Adrenal gland (tissue), 5 donors: ENCODE data around the gene COMMD1.

ENCODE experiments used
- CTCF ChIP-seq, 6 experiments: fragments of 450-650 bp in 4 of 6; fragments of 200-600 bp in 2 of 6; sonication (generic) in 1 of 6; IDR thresholded peaks; 1 replicate in 5 of 6; 2 replicates in 1 of 6; pipeline versions ENCODE4 v1.5.1 to v1.8.0; 2016 to 2021; ENCODE audit warnings: antibody characterized with exemption in 6 of 6, mild to moderate bottlenecking in 2 of 6, moderate library complexity in 1 of 6
- POLR2A ChIP-seq, 2 donors: fragments of 450-650 bp; IDR thresholded peaks; one replicate each; pipeline ENCODE4 v1.6.1; 2017; ENCODE audit warnings: antibody characterized with exemption in 2 of 2, mild to moderate bottlenecking in 2 of 2, moderate library complexity in 1 of 2
- donor health status: DM: no; HTN: no; CAD: no.

GRCh38 chr2:62016957-62017356 is 111.5 kb downstream of the COMMD1 start:
- TF ChIP-seq CTCF (IDR thresholded peaks at IDR 0.05) (no peak), POLR2A (IDR thresholded peaks at IDR 0.05) (no peak)
